K562 (cell line): ENCODE measurements around the gene ACTL10. TPM values are rescaled to one million over a fixed set of nuclear protein-coding genes. Genes with fewer than 3 reads are reported as not detected.

ENCODE experiments used
- ATAC-seq: fragments of 200-7000 bp; cut with Tn5 transposase; 3 replicates; pipeline ENCODE4 v1.9.1; 2020; ENCODE audit warnings: moderate library complexity
- BruUV-seq: library from RNA; stranded (reverse); fragments of 400-500 nt; replicated peaks from 2 replicates; lab custom pipeline; 2021; lab: Mats Ljungman, UMichigan
- CTCF ChIA-PET: fragments of 300-600 bp; formaldehyde crosslinking; extraction: SDS; loops from one replicate; lab custom pipeline; 2021; ENCODE audit warnings: low intra/inter-chr PET ratio; lab: Yijun Ruan, JAX
- POLR2A ChIA-PET: fragments of 300-600, 350-650 bp; sonication (Branson Sonifier 250); formaldehyde crosslinking; extraction: SDS; loops from one replicate; lab custom pipeline; 2021; ENCODE audit warnings: antibody characterized with exemption, inconsistent platforms; lab: Yijun Ruan, JAX
- DNase-seq, 4 experiments: peaks; one replicate each; pipeline versions ENCODE4 v3.0.0 to v3.0.0-alpha.2; 2011 to 2018; ENCODE audit warnings: low spot score in 3 of 4, mixed read lengths in 3 of 4; ENCODE audit errors: extremely low read depth in 1 of 4
- FAIRE-seq: peaks from 2 replicates; lab custom pipeline; 2011; peaks lifted over from hg19 to GRCh38; lab: Jason Lieb, UNC
- H2AFZ ChIP-seq: 2 replicates; pipeline ENCODE4 v1.6.0; 2011; ENCODE audit warnings: low read depth, low read length, control low read depth, inconsistent platforms
- H3K27ac ChIP-seq: fragments of 200-600 bp; 3 replicates; pipeline ENCODE4 v1.8.0; 2011; ENCODE audit warnings: low read depth, mild to moderate bottlenecking, control low read depth, inconsistent platforms, low read length, moderate library complexity, mixed read lengths; ENCODE audit errors: extremely low read depth
- H3K27me3 ChIP-seq, 2 experiments: fragments of 300-600 bp in 1 of 2; 2 replicates in 1 of 2; 3 replicates in 1 of 2; pipeline versions ENCODE4 v1.6.0 to v1.8.0; 2011; ENCODE audit warnings: inconsistent platforms in 2 of 2, low read length in 2 of 2, mild to moderate bottlenecking in 1 of 2, mixed read lengths in 1 of 2, moderate library complexity in 1 of 2; ENCODE audit not compliant: control insufficient read depth in 2 of 2, insufficient read depth in 2 of 2
- H3K36me3 ChIP-seq: fragments of 300-600 bp; 3 replicates; pipeline ENCODE4 v1.8.0; 2011; ENCODE audit warnings: mild to moderate bottlenecking, low read length, inconsistent platforms; ENCODE audit not compliant: control insufficient read depth, insufficient read depth
- H3K4me1 ChIP-seq, 2 experiments: fragments of 200-600 bp in 1 of 2; replicated peaks in 1 of 2; 2 replicates in 1 of 2; 3 replicates in 1 of 2; pipeline versions ENCODE4 v1.5.1 to v1.8.0; 2011; ENCODE audit warnings: inconsistent platforms in 2 of 2, low read length in 2 of 2, mild to moderate bottlenecking in 1 of 2, mixed read lengths in 1 of 2, moderate library complexity in 1 of 2; ENCODE audit not compliant: control insufficient read depth in 2 of 2, insufficient read depth in 2 of 2
- H3K4me2 ChIP-seq: 2 replicates; pipeline ENCODE4 v1.6.1; 2011; ENCODE audit warnings: low read length, control low read depth, inconsistent platforms, mixed read lengths; ENCODE audit not compliant: insufficient read depth
- H3K4me3 ChIP-seq: fragments of 200-600 bp; sonication (generic), shearing (Covaris generic); 2 replicates; pipeline ENCODE4 v1.5.1; 2016; ENCODE audit warnings: control low read depth, inconsistent platforms
- H3K79me2 ChIP-seq: fragments of 200-600 bp; 3 replicates; pipeline ENCODE4 v1.8.0; 2011; ENCODE audit warnings: low read length, inconsistent platforms; ENCODE audit not compliant: control insufficient read depth, insufficient read depth
- H3K9ac ChIP-seq, 2 experiments: 2 replicates each; pipeline versions ENCODE4 v1.6.0 to v1.6.1; 2011; ENCODE audit warnings: low read depth in 2 of 2, low read length in 2 of 2, control low read depth in 1 of 2, inconsistent platforms in 1 of 2, mild to moderate bottlenecking in 1 of 2, mixed read lengths in 1 of 2; ENCODE audit not compliant: insufficient read depth in 1 of 2
- H3K9me1 ChIP-seq: one replicate; pipeline ENCODE4 v1.6.0; 2011; ENCODE audit warnings: inconsistent platforms, mild to moderate bottlenecking, low read length, moderate library complexity; ENCODE audit not compliant: control insufficient read depth, insufficient read depth
- H3K9me3 ChIP-seq: replicated peaks from 2 replicates; pipeline ENCODE4 v1.5.1; 2011; ENCODE audit warnings: low read depth, low read length, inconsistent platforms; ENCODE audit not compliant: control insufficient read depth, insufficient read depth
- H4K20me1 ChIP-seq: replicated peaks from 2 replicates; pipeline ENCODE4 v1.6.1; 2011; ENCODE audit warnings: low read length, inconsistent platforms, mixed read lengths; ENCODE audit not compliant: control insufficient read depth, insufficient read depth
- BRD9 ChIP-seq: fragments of 450-650 bp; IDR thresholded peaks from 2 replicates; pipeline ENCODE4 v1.6.1; 2018; ENCODE audit warnings: low read depth; ENCODE audit not compliant: partially characterized antibody
- HLTF ChIP-seq: fragments of 450-650 bp; IDR thresholded peaks from 2 replicates; pipeline ENCODE4 v1.6.1; 2016
- HNRNPUL1 ChIP-seq: fragments of 200-400 bp; formaldehyde crosslinking; IDR thresholded peaks from 2 replicates; pipeline ENCODE4 v1.6.1; 2017; ENCODE audit warnings: low read length
- POLR2AphosphoS5 ChIP-seq: IDR thresholded peaks from 2 replicates; pipeline ENCODE4 v1.6.1; 2011; ENCODE audit warnings: mild to moderate bottlenecking, low read depth, low read length, moderate library complexity; ENCODE audit not compliant: control insufficient read depth, insufficient read depth
- RBM15 ChIP-seq: fragments of 200-400 bp; formaldehyde crosslinking; IDR thresholded peaks from 2 replicates; pipeline ENCODE4 v1.6.1; 2018; ENCODE audit warnings: mild to moderate bottlenecking, low read length, moderate library complexity; ENCODE audit not compliant: insufficient read depth
- RBM34 ChIP-seq: fragments of 200-400 bp; formaldehyde crosslinking; IDR thresholded peaks from 2 replicates; pipeline ENCODE4 v1.6.1; 2018; ENCODE audit warnings: low read length, borderline replicate concordance; ENCODE audit not compliant: insufficient read depth
- SAP30 ChIP-seq: fragments of 200-600 bp; sonication (generic); IDR thresholded peaks from 2 replicates; pipeline ENCODE4 v1.6.1; 2012; ENCODE audit warnings: borderline replicate concordance, low read depth, mild to moderate bottlenecking, moderate library complexity, low read length, control low read depth, inconsistent platforms; ENCODE audit not compliant: insufficient read depth, poor library complexity, severe bottlenecking
- SMAD4 ChIP-seq: fragments of 250-450 bp; sonication (Bioruptor Pico); conservative IDR thresholded peaks from 2 replicates; pipeline ENCODE4 v1.8.0; 2021; ENCODE audit warnings: inconsistent platforms, mild to moderate bottlenecking, moderate library complexity
- ZNF431 ChIP-seq: sonication (generic); formaldehyde crosslinking; IDR thresholded peaks from 2 replicates; pipeline ENCODE4 v1.8.0; 2022; ENCODE audit warnings: mild to moderate bottlenecking, missing genetic modification reagents
- ZNF76 ChIP-seq: fragments of 250-450 bp; sonication (Bioruptor Pico); IDR thresholded peaks from 2 replicates; pipeline ENCODE4 v1.4.0; 2020; ENCODE audit warnings: mild to moderate bottlenecking, moderate library complexity, borderline replicate concordance
- WGBS: fragments of 100-300 bp; shearing (Covaris generic); methylation state at CpG from one replicate; pipeline ENCODE4 v1.1.6; 2016; ENCODE audit warnings: low coverage, mixed read lengths; ENCODE audit not compliant: insufficient coverage; ENCODE audit errors: missing lambda C conversion rate; 5-methylcytosine and 5-hydroxymethylcytosine counted together
- in situ Hi-C: fragments of 300-500 bp; cut with MboI; formaldehyde crosslinking; loops from 4 replicates; pipeline ENCODE4 v1.15.0; 2018; ENCODE audit warnings: inconsistent platforms, mixed read lengths
- intact Hi-C: fragments of 100-400 bp; cut with micrococcal nuclease; formaldehyde crosslinking; loops from 2 replicates; pipeline ENCODE4 v1.14.2; 2022
- polyA plus RNA-seq, 8 experiments: library from polyadenylated mRNA; depleted of rRNA in 4 of 8; stranded (reverse) in 5 of 8; unstranded in 3 of 8; fragments of >200 nt; fragmentation: Nextera tagmentation in 2 of 8; fragmentation: Illumina TruSeq in 1 of 8; extraction: Ambion mirVana in 2 of 8; extraction: Trizol in 1 of 8; gene quantifications; 2 replicates each; pipeline versions ENCODE4 v1.2.1 to v1.2.3, GENCODE V29; 2011 to 2014; ENCODE audit warnings: inconsistent platforms in 1 of 8, missing spikeins in 1 of 8
- total RNA-seq, 7 experiments: library from RNA; depleted of rRNA in 6 of 7; stranded (reverse); fragments of >200 nt in 6 of 7; fragmentation: Illumina TruSeq in 2 of 7; extraction: Trizol in 2 of 7; gene quantifications; 2 replicates each; pipeline versions ENCODE4 v1.2.1 to v1.2.3, GENCODE V29; 2011 to 2021; ENCODE audit warnings: low replicate concordance in 1 of 7
- TF ChIP-seq, protein P1 (sequence below): sonication (generic); formaldehyde crosslinking; IDR thresholded peaks from 2 replicates; pipeline ENCODE4 v1.8.1; 2023; ENCODE audit warnings: mild to moderate bottlenecking, missing genetic modification reagents
- TF ChIP-seq, protein P2 (sequence below), 2 experiments: fragments of 450-650 bp in 1 of 2; sonication (generic) in 1 of 2; formaldehyde crosslinking in 1 of 2; IDR thresholded peaks in 1 of 2; conservative IDR thresholded peaks in 1 of 2; 2 replicates each; pipeline versions ENCODE4 v1.6.1 to v1.8.1; 2016 to 2023; ENCODE audit warnings: mild to moderate bottlenecking in 2 of 2, moderate library complexity in 2 of 2, inconsistent platforms in 1 of 2, missing genetic modification reagents in 1 of 2
- TF ChIP-seq, protein P3 (sequence below): sonication (generic); formaldehyde crosslinking; IDR thresholded peaks from 2 replicates; pipeline ENCODE4 v1.8.0; 2022; ENCODE audit warnings: mild to moderate bottlenecking, missing genetic modification reagents
- TF ChIP-seq, protein P4 (sequence below): fragments of 200-800 bp; sonication (Bioruptor generic); IDR thresholded peaks from 2 replicates; pipeline ENCODE4 v1.6.1; 2017; ENCODE audit warnings: missing genetic modification characterization, missing compliant biosample characterization

ACTL10 gene
- total and polyA plus RNA-seq, 9 of the 15 experiments (the other 6 are each of a cell fraction or from before 2014, with no cell fraction given): 0.07 to 0.14 TPM; not detected in 7

DNA sequence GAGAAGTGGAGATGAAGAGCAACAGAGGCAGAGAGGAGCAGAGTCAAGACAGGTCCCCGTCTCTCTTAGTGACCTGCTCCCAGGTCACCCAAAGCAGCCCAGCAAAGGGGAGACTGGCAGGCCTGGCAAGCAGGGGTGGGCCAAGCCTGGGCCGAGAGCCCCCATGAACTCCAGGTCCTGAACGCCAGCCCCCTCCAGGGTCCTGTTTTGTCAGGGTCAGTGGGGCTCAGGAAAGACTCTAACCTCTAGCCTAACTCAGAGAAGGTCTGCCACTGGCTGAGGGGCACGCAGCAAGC is 6.3 kb downstream of the ACTL10 start:
- peaks cover 34% of the 10 kb centered on the region for H3K79me2 ChIP-seq
- no peak for ATAC-seq
- intact Hi-C loops (no loop called here), in situ Hi-C loops (no loop called here)
- POLR2A ChIA-PET: interaction anchor here (1.0 to 1.9 kb wide), 5 partner anchors 8 to 201 kb away, joined by 3 to 25 read pairs (median 4); no protein-coding TSS in a partner anchor
- H2AFZ ChIP-seq: no peak overlapping the region
- H3K27me3 ChIP-seq: no peaks in the 10 kb centered on the region
- peak overlapping the region; percentile 86 for H3K4me3 ChIP-seq
- FAIRE-seq: no peak
- CTCF ChIA-PET: no interaction called here
- no TSS peak for BruUV-seq
- peaks cover 17 to 50% of the 10 kb centered on the region in 2 experiments for H3K4me1 ChIP-seq
- no peak for DNase-seq
- peak overlapping the region; percentile 89 to 99 for H3K9ac ChIP-seq
- H3K9me3 ChIP-seq: no peaks in the 10 kb centered on the region
- H3K4me2 ChIP-seq: peak overlapping the region; percentile 88
- 13% methylated on average over 4 of the region's 4 CpGs for WGBS
- peaks cover 5% of the 10 kb centered on the region for H3K9me1 ChIP-seq
- peak overlapping the region; percentile 88 for H3K27ac ChIP-seq
- H4K20me1 ChIP-seq: peaks cover 7% of the 10 kb centered on the region; the same call in 1 of the 2 replicates
- peaks cover 67% of the 10 kb centered on the region for H3K36me3 ChIP-seq
- TF ChIP-seq POLR2AphosphoS5 (no peak), RBM15 (no peak), SMAD4 (no peak), ZNF431 (CRISPR knock-in tag) (no peak), SAP30 (peak; percentile 33), ZNF76 (CRISPR knock-in tag) (no peak), HNRNPUL1 (no peak), RBM34 (no peak), BRD9 (no peak), HLTF (no peak)
- TF ChIP-seq, protein P1, sequence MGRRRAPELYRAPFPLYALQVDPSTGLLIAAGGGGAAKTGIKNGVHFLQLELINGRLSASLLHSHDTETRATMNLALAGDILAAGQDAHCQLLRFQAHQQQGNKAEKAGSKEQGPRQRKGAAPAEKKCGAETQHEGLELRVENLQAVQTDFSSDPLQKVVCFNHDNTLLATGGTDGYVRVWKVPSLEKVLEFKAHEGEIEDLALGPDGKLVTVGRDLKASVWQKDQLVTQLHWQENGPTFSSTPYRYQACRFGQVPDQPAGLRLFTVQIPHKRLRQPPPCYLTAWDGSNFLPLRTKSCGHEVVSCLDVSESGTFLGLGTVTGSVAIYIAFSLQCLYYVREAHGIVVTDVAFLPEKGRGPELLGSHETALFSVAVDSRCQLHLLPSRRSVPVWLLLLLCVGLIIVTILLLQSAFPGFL (CRISPR knock-in tag): no peak
- TF ChIP-seq, protein P2, sequence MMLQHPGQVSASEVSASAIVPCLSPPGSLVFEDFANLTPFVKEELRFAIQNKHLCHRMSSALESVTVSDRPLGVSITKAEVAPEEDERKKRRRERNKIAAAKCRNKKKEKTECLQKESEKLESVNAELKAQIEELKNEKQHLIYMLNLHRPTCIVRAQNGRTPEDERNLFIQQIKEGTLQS (IDR thresholded peaks at IDR 0.05): no peak
- TF ChIP-seq, protein P2 (CRISPR knock-in tag; conservative IDR thresholded peaks at IDR 0.05): no peak
- TF ChIP-seq, protein P3, sequence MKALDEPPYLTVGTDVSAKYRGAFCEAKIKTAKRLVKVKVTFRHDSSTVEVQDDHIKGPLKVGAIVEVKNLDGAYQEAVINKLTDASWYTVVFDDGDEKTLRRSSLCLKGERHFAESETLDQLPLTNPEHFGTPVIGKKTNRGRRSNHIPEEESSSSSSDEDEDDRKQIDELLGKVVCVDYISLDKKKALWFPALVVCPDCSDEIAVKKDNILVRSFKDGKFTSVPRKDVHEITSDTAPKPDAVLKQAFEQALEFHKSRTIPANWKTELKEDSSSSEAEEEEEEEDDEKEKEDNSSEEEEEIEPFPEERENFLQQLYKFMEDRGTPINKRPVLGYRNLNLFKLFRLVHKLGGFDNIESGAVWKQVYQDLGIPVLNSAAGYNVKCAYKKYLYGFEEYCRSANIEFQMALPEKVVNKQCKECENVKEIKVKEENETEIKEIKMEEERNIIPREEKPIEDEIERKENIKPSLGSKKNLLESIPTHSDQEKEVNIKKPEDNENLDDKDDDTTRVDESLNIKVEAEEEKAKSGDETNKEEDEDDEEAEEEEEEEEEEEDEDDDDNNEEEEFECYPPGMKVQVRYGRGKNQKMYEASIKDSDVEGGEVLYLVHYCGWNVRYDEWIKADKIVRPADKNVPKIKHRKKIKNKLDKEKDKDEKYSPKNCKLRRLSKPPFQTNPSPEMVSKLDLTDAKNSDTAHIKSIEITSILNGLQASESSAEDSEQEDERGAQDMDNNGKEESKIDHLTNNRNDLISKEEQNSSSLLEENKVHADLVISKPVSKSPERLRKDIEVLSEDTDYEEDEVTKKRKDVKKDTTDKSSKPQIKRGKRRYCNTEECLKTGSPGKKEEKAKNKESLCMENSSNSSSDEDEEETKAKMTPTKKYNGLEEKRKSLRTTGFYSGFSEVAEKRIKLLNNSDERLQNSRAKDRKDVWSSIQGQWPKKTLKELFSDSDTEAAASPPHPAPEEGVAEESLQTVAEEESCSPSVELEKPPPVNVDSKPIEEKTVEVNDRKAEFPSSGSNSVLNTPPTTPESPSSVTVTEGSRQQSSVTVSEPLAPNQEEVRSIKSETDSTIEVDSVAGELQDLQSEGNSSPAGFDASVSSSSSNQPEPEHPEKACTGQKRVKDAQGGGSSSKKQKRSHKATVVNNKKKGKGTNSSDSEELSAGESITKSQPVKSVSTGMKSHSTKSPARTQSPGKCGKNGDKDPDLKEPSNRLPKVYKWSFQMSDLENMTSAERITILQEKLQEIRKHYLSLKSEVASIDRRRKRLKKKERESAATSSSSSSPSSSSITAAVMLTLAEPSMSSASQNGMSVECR (CRISPR knock-in tag): 0 out of 2 replicates have a peak, but pooled peaks have one; percentile 28
- TF ChIP-seq, protein P4, sequence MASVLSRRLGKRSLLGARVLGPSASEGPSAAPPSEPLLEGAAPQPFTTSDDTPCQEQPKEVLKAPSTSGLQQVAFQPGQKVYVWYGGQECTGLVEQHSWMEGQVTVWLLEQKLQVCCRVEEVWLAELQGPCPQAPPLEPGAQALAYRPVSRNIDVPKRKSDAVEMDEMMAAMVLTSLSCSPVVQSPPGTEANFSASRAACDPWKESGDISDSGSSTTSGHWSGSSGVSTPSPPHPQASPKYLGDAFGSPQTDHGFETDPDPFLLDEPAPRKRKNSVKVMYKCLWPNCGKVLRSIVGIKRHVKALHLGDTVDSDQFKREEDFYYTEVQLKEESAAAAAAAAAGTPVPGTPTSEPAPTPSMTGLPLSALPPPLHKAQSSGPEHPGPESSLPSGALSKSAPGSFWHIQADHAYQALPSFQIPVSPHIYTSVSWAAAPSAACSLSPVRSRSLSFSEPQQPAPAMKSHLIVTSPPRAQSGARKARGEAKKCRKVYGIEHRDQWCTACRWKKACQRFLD: no peak
